NCI-H2171 (cell line): ENCODE results near the gene CABLES1.

Source experiments
- DNase-seq: peaks from one replicate; lab custom pipeline; 2025; lab: John Stamatoyannopoulos, UW

The CABLES1 gene

DNA sequence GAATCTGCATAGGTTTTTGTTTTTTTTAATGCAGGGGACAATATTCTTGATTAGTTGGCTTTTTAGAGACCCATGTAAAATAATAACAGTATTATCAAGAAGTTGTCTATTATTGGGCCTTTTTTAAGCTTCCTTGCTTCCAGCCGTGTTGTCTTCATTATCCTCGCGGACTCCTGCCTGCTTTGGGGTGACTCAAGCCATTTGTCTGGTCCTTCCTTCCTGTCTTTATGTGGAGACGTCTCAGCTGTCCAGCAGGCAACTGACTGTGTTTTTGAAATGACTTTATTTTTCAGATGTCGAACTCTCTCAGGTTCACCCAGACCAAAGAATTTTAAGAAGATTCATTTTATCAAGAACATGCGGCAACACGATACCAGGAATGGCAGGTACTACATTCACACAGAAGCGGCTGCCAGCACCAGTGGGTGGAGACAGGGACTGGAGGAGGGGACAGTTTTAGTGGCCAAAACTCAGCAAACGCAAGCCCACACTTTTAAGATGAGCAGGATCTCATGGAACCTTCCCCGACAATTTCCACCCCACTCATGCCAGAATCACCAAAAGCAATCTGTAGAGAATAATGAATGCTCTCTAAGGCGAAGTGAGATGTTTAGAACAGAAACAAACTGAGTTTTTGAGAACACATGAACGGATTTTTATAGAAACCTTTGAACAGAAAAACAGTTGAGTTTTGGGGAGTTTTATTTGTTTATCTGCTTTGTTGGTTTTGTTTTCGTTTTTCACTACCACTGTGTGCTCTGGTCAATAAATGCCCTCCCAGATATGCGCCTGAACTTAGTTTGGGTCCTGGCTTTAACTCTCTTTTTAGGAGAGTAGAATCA is 59.1 kb downstream of the CABLES1 start:
- no peak for DNase-seq

DNA sequence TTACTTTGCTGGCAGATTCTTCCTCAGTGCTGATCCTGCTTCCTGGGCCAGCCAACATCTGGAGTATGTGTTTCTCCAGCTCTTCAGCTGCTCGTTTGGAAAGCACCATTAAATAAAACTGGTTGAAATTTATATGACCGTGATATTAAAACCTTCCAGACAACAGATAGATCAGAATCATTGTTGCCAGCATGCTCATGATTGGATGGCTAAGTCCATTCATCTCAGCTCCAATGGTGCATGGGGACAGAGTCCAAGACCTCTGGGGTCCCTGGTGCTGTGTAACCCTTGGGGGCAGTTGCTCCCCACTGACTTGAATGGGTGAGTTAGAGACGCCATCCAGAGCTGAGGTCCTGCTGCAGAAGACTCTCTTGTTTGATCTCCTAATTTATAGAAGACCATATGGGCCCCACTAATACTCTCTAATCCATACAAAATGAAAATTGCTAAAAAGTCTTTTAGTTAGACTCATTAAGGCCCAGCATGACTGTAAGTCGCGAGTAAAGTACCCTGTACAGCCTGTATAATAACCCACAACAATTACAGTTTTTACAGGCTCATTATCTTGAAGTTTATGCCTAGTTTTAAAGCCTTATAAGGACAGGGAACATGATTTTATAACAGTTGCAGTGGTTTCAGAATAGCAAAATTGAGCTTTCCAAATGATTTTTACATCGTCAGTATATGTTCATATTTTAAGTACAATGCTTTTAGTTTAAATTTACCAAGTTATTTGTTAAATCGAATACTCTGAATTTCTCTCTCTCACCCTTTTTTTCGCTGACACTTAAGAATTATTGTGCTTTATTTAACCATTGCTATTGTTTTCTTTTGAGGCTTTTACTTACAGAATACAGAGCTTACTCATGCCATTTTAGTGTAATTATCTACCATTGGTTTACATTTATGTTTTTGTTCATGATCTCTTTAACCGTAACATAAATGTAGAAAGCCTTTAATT is 60.0 kb downstream of the CABLES1 start:
- no peak for DNase-seq

- DNase-seq: no peak
These were observed 61.1 kb downstream of the CABLES1 start for GRCh38 chr18:23196119-23197007.

GRCh38 chr18:23198217-23198845 is 63.0 kb downstream of the CABLES1 start:
- no peak for DNase-seq

- DNase-seq: no peak
These were observed 65.5 kb downstream of the CABLES1 start for GRCh38 chr18:23200756-23201155.

DNA sequence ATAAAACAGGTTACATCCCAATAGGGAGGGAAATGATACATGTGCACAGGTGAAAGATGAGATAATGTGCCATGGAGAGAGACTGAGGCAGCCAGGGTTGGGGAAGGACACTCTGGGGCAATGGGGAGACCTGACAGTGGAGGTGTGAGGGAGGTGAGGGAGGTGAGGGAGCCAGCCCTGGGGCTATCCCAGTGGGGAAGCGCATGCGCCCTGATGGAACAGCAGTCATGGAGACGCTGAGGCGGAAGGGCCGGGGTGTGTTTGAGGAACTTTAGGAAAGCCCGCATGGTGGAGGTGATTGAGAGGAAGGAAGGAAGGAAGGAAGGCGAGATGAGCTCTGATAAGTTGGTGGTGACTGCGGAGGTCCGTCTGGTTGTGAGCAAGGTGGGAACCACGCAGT is 66.5 kb downstream of the CABLES1 start:
- no peak for DNase-seq

DNA sequence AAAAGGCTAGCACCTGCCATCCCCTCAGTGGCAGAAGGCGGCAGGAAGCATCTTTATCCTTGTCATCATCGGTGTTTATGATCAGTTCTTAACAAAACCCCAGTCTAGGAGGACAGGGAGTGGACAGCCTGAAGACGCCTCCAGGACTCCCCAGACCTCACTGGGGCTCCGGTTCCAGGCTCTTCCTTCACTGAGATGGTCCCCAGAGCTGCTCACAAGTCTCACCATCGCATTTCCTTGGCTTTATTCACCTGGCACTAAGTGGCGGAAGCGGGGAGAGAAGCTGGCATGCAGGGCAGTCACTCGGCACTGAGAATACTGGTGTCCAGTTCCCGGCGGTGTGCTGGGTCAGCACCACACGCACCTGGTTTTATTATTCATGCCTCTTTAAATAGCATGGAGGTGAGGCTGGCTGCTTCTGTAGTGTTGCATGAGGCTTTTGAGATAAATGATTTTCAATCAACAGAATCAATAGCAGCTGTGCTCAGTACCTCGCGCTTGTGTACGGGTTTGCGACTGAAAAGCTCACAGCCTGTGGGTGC is 68.7 kb downstream of the CABLES1 start:
- DNase-seq: no peak

DNA sequence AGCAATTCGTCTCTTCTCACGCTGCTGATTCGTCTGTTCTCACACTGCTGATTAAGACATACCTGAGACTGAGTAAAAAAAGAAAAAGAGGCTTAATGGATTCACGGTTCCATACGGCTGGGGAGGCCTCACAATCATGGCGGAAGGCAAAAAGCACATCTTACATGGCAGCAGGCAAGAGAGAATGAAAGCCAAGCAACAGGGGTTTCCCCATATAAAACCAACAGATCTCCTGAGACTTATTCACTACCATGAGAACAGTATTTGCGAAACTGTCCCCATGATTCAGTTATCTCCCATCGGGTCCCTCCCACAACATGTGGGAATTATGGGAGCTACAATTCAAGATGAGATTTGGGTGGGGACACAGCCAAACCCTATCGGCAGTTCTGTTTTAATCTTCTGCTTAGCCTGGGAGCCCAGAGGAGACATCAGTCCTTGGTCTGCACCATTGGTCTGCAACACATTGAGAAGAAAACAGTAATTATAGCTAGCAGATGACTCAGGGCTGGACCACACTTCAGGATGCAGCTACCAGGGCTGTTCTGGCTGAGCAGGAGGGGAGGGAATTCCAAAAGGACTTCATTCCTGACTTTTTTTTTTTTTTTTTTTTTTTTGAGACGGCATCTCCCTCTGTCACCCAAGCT is 69.4 kb downstream of the CABLES1 start:
- no peak for DNase-seq

- no peak for DNase-seq
These were observed 70.7 kb downstream of the CABLES1 start for GRCh38 chr18:23205980-23206379.

GRCh38 chr18:23207191-23207955 is 72.1 kb downstream of the CABLES1 start:
- no peak for DNase-seq

- DNase-seq: no peak
These were observed 72.7 kb downstream of the CABLES1 start for GRCh38 chr18:23207994-23208393.

GRCh38 chr18:23208600-23208999 is 73.3 kb downstream of the CABLES1 start:
- no peak for DNase-seq

DNA sequence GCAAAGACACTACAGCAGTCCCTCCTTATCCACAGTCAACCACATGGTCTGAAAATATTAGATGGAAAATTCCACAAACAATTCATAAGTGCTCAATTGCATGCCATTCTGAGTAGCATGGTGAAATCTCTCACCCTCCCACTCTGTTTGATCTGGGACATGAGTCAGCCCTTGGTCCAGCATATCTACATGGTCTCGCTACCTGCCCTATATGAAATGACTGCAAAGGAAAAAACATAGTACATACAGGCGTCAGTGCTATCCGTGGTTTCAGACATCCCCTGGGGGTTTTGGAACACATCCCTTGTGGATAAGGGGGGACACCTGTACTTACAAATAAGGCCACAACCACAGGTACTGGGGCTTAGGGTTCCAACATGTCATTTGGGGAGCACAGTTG is 73.7 kb downstream of the CABLES1 start:
- no peak for DNase-seq

- no peak for DNase-seq
These were observed 74.5 kb downstream of the CABLES1 start for GRCh38 chr18:23209796-23210195.

DNA sequence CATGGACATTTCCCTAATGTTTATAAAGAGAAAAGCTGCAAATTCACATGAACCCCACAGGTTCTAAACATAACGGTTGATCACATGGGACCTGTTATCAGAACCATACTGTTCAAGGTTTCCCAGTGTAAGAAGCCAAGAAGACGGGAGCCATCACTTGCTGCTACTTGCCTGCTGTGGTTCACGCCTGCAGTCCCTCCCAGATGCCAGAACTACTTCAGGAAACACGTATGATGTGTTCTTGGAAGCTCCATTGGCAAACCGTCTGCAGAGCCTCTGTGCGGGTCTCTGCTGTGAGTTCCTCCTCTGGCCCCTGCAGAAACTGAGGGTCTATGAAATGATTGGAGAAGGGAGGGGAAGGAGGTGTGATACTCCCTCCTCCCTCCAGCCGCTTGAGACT is 75.2 kb downstream of the CABLES1 start:
- DNase-seq: no peak

GRCh38 chr18:23211146-23211545 is 75.9 kb downstream of the CABLES1 start:
- no peak for DNase-seq

GRCh38 chr18:23212161-23212560 is 76.9 kb downstream of the CABLES1 start:
- no peak for DNase-seq

DNA sequence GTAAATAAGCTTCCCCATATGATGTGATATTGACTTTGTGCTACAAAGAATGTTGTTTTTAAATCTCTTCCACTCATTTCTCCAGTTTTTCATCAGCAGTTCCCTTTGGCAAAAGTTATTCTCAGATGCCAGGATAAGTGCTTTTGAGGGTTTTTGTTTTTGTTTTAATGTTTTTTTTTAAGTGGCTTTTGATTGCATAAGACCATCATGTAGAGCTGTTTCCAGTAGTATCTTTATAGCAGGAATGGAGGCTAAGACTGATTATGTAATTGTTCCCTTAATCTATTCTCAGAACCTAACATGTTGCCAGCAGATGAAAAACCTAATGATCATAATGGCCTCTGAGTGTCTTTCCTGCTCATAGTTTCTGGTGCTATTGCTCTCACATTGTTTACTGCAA is 77.9 kb downstream of the CABLES1 start:
- no peak for DNase-seq

GRCh38 chr18:23217781-23218180 is 82.5 kb downstream of the CABLES1 start:
- DNase-seq: no peak

- DNase-seq: no peak
These were observed 85.1 kb downstream of the CABLES1 start for GRCh38 chr18:23220355-23220754.
